Panc1 (cell line): ENCODE data around the gene HS3ST2.

Experiments
- CTCF ChIP-seq: fragments of 450-650 bp; IDR thresholded peaks from 2 replicates; pipeline ENCODE4 v1.5.1; 2017; ENCODE audit warnings: mild to moderate bottlenecking
- REST ChIP-seq, 2 experiments: IDR thresholded peaks; 2 replicates each; pipeline ENCODE4 v1.6.1; 2011 to 2012; ENCODE audit warnings: low read depth in 2 of 2, control low read depth in 1 of 2, low read length in 1 of 2, mild to moderate bottlenecking in 1 of 2, moderate library complexity in 1 of 2; ENCODE audit not compliant: insufficient read depth in 1 of 2
- SIN3A ChIP-seq: IDR thresholded peaks from 2 replicates; pipeline ENCODE4 v1.6.1; 2012; ENCODE audit warnings: low read depth, mild to moderate bottlenecking, low read length, moderate library complexity, borderline replicate concordance; ENCODE audit not compliant: insufficient read depth

GRCh38 chr16:22813223-22813947 is 577 bp upstream of the HS3ST2 start:
- TF ChIP-seq CTCF (peak; percentile 42; the same call in 1 of the 2 replicates), REST (IDR thresholded peaks at IDR 0.05; ENCODE audit: insufficient read depth in 1 of 2, low read depth in 2 of 2, low read length in 1 of 2) (peak; percentile 88 to 90), SIN3A (no peak)
